PC-9 (cell line): ENCODE data around the gene NCOA3.

Experiments used
- EZH2 ChIP-seq: fragments of 200-600 bp; sonication (generic); IDR thresholded peaks from 2 replicates; pipeline ENCODE4 v1.8.0; 2017; ENCODE audit warnings: antibody characterized with exemption, low read depth
- TF ChIP-seq, protein P1 (sequence below): fragments of 200-600 bp; sonication (generic); conservative IDR thresholded peaks from 2 replicates; pipeline ENCODE4 v1.6.1; 2017; ENCODE audit warnings: mixed run types, antibody characterized with exemption, mild to moderate bottlenecking, moderate library complexity

DNA sequence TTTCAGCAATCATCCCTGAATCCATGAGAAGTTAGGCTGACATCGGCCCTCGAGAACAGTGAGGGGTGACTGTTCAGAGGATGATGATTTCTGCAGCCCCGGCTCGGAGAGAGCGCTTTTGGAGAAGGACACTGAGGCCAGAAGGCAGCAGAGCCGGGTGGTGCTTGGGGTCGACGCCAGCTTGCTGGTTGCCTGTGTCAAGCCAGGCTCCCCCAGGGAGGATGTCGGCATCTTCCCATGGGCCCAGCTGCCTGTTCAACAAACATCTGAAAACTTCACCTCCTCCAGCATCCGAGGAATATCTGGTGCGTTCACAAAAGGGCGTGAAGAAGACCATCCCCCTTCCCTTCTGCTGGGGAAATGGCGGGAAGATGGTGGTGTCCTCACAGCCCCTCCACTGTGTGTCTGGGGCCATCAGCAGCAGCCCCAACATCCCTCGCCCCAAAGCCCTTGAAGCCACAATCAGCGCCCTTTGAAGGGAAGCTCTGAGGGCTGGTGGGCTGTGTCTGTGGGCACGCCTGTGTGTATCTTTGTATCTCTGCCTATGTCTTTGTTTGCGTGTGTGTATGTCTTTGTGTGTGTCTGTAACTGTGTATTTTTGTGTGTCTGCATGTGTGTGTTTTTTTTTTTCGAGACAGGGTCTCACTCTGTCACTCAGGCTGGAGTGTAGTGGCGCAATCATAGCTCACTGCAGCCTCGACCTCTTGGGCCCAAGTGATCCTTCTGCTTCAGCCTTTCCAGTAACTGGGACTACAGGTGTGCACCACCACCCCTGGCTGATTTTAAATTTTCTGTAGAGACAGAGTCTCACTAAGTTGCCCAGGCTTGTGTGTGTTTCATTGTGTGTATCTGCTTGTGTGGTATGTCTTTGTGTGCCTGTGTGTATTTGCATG, 185.7 kb downstream of the NCOA3 start:
- no peak for TF ChIP-seq EZH2
- TF ChIP-seq, protein P1, sequence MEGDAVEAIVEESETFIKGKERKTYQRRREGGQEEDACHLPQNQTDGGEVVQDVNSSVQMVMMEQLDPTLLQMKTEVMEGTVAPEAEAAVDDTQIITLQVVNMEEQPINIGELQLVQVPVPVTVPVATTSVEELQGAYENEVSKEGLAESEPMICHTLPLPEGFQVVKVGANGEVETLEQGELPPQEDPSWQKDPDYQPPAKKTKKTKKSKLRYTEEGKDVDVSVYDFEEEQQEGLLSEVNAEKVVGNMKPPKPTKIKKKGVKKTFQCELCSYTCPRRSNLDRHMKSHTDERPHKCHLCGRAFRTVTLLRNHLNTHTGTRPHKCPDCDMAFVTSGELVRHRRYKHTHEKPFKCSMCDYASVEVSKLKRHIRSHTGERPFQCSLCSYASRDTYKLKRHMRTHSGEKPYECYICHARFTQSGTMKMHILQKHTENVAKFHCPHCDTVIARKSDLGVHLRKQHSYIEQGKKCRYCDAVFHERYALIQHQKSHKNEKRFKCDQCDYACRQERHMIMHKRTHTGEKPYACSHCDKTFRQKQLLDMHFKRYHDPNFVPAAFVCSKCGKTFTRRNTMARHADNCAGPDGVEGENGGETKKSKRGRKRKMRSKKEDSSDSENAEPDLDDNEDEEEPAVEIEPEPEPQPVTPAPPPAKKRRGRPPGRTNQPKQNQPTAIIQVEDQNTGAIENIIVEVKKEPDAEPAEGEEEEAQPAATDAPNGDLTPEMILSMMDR, result no peak
